Measurements from ENCODE around the gene TPBG.
"Not testable (repeated sequence)": the region's sequence is repeated elsewhere in the genome, so short reads cannot be mapped to it uniquely, and the experiment has no call there.

The TPBG gene

DNA sequence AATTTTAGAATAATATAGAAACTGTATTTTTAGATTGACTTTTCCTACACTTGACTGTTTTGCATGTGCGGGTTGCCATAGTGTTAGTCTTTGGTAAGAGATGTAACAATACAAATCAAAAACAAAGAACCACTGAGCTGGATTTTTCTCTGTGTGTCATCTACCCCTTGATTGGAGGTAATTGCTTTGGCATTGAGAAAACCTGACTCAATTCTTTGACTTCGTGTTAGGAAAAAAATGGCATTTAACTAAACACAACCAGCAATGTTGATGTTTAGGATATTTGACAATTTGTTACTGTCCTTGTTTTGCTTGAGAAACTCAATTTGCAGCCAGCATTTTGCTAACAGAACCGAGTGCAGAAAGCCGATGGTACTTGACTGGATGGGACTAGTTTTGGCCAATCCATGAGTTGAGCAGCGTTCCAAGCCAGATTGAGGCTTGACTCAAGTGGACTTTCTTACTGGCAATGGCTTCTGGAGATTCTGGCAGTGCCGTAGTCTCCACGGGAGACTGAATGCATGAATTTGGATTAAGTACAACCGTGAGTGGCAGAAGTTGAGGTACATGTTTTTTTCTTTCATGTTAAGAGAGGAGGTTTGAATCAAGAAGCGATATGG, 17.1 kb downstream of the TPBG start:
- no peak for DNase-seq

DNA sequence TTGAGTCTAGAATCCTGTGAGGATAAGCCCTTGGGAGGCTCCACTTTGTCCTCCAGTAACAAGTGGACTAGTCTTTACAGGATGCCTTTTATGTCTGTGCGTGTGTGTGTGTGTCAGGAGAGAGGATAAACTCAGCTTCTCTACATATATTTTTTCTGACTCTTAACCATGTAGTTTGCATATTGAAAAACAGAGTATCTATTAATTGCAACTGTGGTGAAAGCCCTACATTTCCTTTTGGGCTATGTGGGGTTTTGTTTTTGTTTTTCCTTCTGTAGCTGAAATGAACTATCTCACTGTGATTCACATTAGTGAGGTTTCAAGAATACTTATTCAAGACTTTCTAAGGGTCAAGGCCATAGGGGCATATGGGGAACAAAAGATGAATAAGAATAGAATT, 17.7 kb downstream of the TPBG start:
- no peak for DNase-seq

DNA sequence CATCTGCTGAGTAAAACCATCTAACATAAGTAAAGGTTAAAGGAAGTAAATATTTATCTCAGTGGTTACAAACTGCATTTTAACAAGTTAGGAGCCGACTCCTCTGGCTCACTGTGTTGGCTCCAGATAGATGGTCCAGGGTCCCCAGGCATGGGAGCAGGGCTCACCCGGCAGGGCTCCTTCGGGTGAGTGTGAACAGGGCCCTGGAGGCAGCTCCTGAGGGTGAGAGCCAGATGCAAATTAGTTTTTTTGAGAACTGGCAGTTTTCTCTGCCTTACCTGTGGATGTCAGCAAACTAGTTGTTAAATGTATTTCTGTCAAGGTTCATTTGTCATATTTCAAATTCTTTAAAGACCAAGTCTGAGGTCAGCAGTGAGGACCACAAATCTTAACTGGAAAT, 21.5 kb downstream of the TPBG start:
- no peak for DNase-seq

DNA sequence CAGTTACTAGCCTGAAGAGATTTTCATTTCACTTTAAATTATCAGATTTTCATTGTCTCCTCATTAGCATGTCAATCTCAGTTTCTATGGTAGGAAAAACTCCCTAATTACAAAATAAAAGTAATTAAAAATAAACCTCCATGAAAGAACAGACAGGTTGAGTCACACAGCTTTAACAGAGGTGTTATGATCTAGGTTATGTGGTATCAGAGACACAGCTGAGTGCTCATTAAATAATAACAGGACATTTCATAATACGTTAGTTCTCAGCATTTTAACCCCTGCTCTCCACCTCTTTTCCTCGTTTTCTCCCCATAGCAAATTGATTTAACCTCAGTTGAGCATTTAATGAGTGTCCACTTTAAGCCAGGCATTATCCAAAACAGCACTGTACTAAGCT, 21.9 kb downstream of the TPBG start:
- no peak for DNase-seq

DNA sequence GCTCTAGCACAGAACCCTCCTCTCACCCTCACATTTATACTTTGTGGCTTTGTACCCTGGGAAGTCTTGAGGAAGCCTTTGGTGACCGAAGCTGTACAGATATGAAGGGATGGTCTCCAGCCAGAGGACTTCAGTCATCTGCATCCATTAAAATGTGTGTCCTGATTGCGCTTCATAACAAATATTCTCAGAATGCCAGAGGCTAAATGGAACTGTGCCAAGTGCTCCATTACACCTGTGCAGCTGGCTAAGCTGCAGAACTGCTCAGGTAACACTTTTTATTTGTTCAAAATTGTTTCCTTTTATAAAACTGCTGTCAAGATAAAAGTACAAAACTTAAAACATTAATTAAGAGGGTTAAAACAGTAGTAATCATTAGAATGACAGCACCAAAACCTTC, 22.3 kb downstream of the TPBG start:
- DNase-seq = no peak

DNA sequence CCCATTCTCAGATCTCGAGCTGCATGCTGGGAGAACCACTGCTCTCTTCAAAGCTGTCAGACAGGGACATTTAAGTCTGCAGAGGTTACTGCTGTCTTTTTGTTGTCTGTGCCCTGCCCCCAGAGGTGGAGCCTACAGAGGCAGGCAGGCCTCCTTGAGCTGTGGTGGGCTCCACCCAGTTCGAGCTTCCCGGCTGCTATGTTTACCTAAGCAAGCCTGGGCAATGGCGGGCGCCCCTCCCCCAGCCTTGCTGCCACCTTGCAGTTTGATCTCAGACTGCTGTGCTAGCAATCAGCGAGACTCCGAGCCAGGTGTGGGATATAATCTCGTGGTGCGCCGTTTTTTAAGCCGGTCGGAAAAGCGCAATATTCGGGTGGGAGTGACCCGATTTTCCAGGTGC, 31.2 kb downstream of the TPBG start:
- DNase-seq = not testable (repeated sequence)

DNA sequence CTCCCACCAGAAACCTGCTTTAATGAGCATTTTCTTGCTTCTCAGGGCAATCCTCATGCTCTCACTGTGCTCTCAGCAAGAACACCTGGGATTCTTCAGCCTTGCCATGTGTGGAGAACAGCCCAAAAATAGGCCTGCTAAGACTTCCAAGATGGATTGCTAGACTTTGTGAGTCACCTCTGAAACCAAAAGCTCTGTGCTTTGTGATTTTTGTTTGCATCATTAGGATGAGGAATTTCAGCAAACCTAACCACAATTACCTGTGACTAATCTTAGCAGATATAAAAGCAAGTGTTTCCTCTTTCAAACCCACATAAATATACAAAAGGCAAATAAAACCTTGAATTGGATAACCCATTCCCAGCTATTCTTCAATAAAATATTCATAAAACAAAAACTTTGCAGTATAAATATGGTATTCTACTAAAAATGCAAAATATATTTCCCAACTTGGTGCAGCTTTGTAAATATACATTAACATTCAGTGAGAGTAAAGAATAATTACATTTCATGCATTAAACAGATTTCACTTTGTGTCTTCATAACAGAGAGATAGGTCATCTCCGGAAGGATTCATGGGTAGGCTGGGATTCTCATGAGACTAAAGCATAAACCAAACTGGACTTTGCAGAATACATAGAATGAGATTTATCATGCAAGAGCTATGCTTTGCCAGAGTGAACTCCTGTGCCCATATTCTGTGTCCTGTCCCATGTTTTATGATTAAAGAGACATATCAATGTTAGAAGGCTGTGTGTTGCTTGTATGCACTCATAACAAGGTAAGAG, 33.5 kb downstream of the TPBG start:
- DNase-seq = no peak

DNA sequence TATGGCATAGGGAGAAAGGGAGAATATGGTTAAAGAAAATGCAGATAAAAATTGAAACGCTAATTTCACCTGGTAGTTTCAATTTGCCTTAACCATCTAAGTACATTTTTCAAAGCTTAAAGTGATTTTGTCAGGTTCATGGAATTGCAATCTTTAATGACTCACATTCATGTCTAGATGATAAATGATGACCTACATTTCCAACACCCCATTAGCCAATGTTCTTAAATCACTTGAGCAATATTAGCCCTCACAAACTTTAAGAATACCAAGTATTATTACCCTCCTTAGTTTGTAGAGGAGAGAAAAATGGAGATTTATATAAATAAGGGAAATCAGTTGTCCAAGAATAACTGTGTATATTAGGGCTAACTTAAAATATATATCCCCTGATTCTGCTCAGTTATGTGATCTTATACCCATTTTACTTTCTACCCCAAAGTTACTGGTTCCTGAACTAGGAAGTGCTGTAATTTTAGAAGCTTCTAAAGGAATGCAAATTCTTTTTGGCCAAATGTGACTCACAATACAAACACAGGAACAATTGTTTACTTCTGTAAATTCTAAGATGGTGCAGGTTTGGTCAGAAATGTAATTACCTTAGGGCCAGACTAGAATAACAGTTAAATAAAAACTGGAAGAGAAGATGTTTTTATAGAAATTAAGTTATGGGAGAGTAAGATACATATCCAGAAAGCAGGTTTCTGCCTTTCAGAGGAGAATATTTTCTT, 34.5 kb downstream of the TPBG start:
- DNase-seq = no peak

DNA sequence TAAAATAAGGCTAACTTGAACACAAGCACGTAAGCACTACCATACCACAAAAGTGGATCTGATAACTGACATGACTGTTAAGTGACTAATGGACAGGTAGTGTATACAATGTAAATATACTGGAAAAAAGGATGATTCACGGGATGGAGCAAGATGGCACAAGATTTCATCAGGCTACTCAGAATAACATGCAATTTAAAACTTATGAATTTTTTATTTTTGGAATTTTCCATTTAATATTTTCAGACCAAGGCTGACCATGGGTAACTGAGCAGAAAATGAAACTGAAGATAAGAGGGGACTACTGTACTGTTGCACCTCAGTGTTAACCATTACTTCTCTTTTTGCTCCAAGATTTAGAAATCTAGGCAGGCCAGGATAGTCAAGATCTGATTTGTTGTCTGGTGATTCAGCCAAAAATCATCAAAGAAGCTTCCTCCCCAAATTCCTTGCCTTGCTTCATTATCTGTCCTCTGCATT, 45.4 kb downstream of the TPBG start:
- no peak for DNase-seq

DNA sequence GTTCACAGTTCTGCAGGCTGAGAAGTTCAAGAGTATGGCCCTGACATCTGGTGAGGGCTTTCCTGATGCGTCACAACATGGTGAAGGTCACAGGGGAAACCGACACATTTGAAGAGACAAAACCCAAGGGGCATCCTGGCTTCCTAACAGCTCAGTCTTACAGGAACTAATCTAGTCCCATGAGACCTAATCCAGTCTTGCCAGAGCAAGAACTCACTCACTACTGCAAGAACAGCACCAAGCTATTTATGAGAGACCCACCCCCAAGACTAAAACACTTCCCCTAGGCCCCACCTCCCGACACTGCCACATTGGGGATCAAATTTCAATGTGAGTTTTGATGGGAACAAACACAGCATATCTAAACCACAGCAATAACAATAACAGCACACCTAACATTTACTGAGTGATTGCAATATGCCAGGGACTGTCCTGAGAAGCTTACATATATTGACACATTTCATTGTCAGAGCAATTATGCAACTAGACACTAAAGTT, 46.6 kb downstream of the TPBG start:
- no peak for DNase-seq

DNA sequence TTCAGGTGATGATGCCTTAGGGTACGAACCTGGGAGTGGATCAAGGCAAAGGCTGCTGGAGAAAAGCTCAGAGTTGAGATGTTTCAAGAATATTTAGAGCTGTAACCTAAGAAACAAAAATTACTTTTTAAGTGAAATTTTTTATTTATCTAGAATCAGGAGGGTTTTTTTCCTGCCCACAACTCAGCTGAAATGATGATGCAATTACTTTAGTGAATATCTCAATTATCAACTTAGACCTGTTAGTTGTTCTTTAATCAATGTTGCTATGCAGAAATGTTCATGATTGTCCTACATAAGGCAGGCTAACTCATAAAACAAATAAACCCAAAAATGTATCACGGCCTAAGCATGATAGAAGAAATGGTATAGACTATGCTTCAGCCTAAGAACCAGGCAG, 50.3 kb downstream of the TPBG start:
- DNase-seq = no peak

DNA sequence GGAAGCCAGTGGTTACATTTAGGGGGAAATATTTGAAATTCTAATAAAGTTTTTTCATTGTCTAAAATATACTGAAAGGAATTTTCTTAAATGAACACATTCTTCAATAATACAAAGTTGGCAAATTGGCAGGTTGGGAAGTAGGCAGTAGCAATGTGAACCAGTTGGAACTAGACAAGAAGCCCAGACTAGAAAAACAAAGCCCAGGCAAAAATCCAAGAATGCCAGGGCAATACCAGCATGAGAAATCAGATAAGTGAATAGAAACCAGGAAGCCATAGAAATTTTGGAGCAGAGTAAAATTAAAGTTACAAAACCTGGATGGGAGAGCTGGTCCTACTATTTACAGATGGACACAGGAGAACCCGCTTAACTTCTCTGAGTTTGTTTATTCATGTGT, 52.2 kb downstream of the TPBG start:
- DNase-seq = no peak

DNA sequence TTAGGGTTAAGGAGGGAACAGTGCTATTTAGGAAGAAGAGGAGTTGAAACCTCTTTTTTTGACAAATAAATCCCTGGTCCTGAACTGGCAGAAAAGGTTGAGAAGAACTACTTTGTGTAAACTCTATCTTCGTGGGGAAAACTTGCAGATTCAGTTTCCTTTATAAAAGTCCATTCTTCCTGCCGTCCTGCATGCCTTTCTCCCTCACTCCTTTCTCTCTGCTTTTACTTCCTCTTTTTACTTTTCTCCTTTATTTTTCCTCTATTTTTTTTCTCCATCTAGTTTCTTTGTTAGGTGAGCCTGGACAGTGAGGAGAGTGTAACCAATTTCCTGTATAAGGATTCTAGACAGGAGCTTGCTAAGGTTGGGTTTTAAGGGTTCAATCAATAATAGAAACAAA, 52.7 kb downstream of the TPBG start:
- no peak for DNase-seq
